Measurements from ENCODE around the gene ROBO2. TPM values are rescaled to one million over a fixed set of nuclear protein-coding genes. Genes with fewer than 3 reads are reported as not detected.

Gene ROBO2
- total RNA-seq, 2 donors from 2014 or later: 2.5 to 2.9 TPM

- peak; percentile 59 for DNase-seq
- peak overlapping the region; percentile 17 for H3K27ac Mint-ChIP-seq
Measured at GRCh38 chr3:77014226-77014625, 25.7 kb upstream of the ROBO2 start.

GRCh38 chr3:77025471-77025870, 14.4 kb upstream of the ROBO2 start:
- Histone ChIP-seq H3K4me3 (ENCODE audit: low read length) (no peak overlapping the region), H3K4me1 (ENCODE audit: control insufficient read depth, insufficient read depth, low read length) (no peaks in the 10 kb centered on the region), H3K36me3 (ENCODE audit: control insufficient read depth, insufficient read depth, low read length) (no peaks in the 10 kb centered on the region), H3K27ac (ENCODE audit: low read depth, low read length) (no peak overlapping the region), H3K9ac (ENCODE audit: extremely low read depth, low read length, poor library complexity, severe bottlenecking) (no peak overlapping the region), H3K27me3 (ENCODE audit: control insufficient read depth, insufficient read depth, low read length, poor library complexity, severe bottlenecking) (no peaks in the 10 kb centered on the region), H3K9me3 (ENCODE audit: control insufficient read depth, low read length) (no peaks in the 10 kb centered on the region)
- Mint-ChIP-seq H3K27me3 (ENCODE audit: insufficient read depth) (no peaks in the 10 kb centered on the region), H3K4me3 (no peak overlapping the region), H3K4me1 (peaks cover 4% of the 10 kb centered on the region), H3K36me3 (ENCODE audit: low read depth) (no peaks in the 10 kb centered on the region), H3K27ac (no peak overlapping the region), H3K9me3 (no peaks in the 10 kb centered on the region)
- DNase-seq: no peak
- no peak for TF ChIP-seq CTCF (conservative IDR thresholded peaks at IDR 0.05)
- WGBS, 2 experiments (ENCODE audit: insufficient coverage in 1 of 2, insufficient read length in 1 of 2): 33% methylated on average over 1 of the region's 1 CpG; no CpG with 5 or more reads in 1 of the 2 experiments

More at GRCh38 chr3:77014226-77014625, 25.7 kb upstream of the ROBO2 start:
- no peak for TF ChIP-seq CTCF (conservative IDR thresholded peaks at IDR 0.05)
- WGBS, 2 experiments (ENCODE audit: insufficient coverage in 1 of 2, insufficient read length in 1 of 2): 64% methylated on average over 6 to 7 of the region's 7 CpGs
- no peaks in the 10 kb centered on the region for H3K9me3 ChIP-seq (ENCODE audit: control insufficient read depth, low read length)
- H3K9ac ChIP-seq (ENCODE audit: extremely low read depth, low read length, poor library complexity, severe bottlenecking): peak overlapping the region; percentile 29
- no peak overlapping the region for H3K27ac ChIP-seq (ENCODE audit: low read depth, low read length)
- no peaks in the 10 kb centered on the region for H3K9me3 Mint-ChIP-seq
- H3K4me1 ChIP-seq (ENCODE audit: control insufficient read depth, insufficient read depth, low read length): no peaks in the 10 kb centered on the region
- H3K27me3 Mint-ChIP-seq (ENCODE audit: insufficient read depth): no peaks in the 10 kb centered on the region
- no peak overlapping the region for H3K4me3 ChIP-seq (ENCODE audit: low read length)
- H3K36me3 Mint-ChIP-seq (ENCODE audit: low read depth): no peaks in the 10 kb centered on the region
- H3K4me3 Mint-ChIP-seq: no peak overlapping the region
- H3K4me1 Mint-ChIP-seq: peaks cover 20% of the 10 kb centered on the region
- H3K27me3 ChIP-seq (ENCODE audit: control insufficient read depth, insufficient read depth, low read length, poor library complexity, severe bottlenecking): no peaks in the 10 kb centered on the region
- no peaks in the 10 kb centered on the region for H3K36me3 ChIP-seq (ENCODE audit: control insufficient read depth, insufficient read depth, low read length)

GRCh38 chr3:77026904-77027634, 12.8 kb upstream of the ROBO2 start:
- H3K4me3 ChIP-seq (ENCODE audit: low read length): no peak overlapping the region
- no peaks in the 10 kb centered on the region for H3K4me1 ChIP-seq (ENCODE audit: control insufficient read depth, insufficient read depth, low read length)
- H3K9ac ChIP-seq (ENCODE audit: extremely low read depth, low read length, poor library complexity, severe bottlenecking): no peak overlapping the region
- no peaks in the 10 kb centered on the region for H3K27me3 ChIP-seq (ENCODE audit: control insufficient read depth, insufficient read depth, low read length, poor library complexity, severe bottlenecking)
- peaks cover 4% of the 10 kb centered on the region for H3K4me1 Mint-ChIP-seq
- TF ChIP-seq CTCF (conservative IDR thresholded peaks at IDR 0.05): no peak
- no peak for DNase-seq
- no peak overlapping the region for H3K27ac Mint-ChIP-seq
- WGBS, 2 experiments (ENCODE audit: insufficient coverage in 1 of 2, insufficient read length in 1 of 2): 83 to 97% methylated on average over 3 to 4 of the region's 5 CpGs
- no peaks in the 10 kb centered on the region for H3K36me3 Mint-ChIP-seq (ENCODE audit: low read depth)
- H3K9me3 ChIP-seq (ENCODE audit: control insufficient read depth, low read length): no peaks in the 10 kb centered on the region
- H3K27me3 Mint-ChIP-seq (ENCODE audit: insufficient read depth): no peaks in the 10 kb centered on the region
- no peaks in the 10 kb centered on the region for H3K36me3 ChIP-seq (ENCODE audit: control insufficient read depth, insufficient read depth, low read length)
- no peak overlapping the region for H3K4me3 Mint-ChIP-seq
- H3K27ac ChIP-seq (ENCODE audit: low read depth, low read length): no peak overlapping the region
- H3K9me3 Mint-ChIP-seq: no peaks in the 10 kb centered on the region
